ENCODE measurements around the gene LRRC75A. TPM values are rescaled to one million over a fixed set of nuclear protein-coding genes. Genes with fewer than 3 reads are reported as not detected.

The LRRC75A gene
- total and polyA plus RNA-seq, 2 experiments from 2014 or later = 5.3 to 26.2 TPM

GRCh38 chr17:16515933-16516332 is 23.9 kb upstream of the LRRC75A start:
- ATAC-seq (no peak), DNase-seq (ENCODE audit: low spot score) (no peak)
- Histone ChIP-seq H3K79me2 (replicated peaks; ENCODE audit: insufficient read depth) (no peaks in the 10 kb centered on the region), H3K27ac (ENCODE audit: low read depth) (no peak overlapping the region), H3F3A (replicated peaks; ENCODE audit: low read depth) (peaks cover 5% of the 10 kb centered on the region; the same call in 1 of the 2 replicates), H4K20me1 (replicated peaks; ENCODE audit: insufficient read depth) (no peaks in the 10 kb centered on the region), H3K4me1 (ENCODE audit: insufficient read depth) (peaks cover 16% of the 10 kb centered on the region), H3K27me3 (ENCODE audit: insufficient read depth) (no peaks in the 10 kb centered on the region), H3K9me2 (ENCODE audit: insufficient read depth) (no peaks in the 10 kb centered on the region), H3K4me2 (no peak overlapping the region), H3K36me3 (ENCODE audit: insufficient read depth) (no peaks in the 10 kb centered on the region), H3K4me3 (no peak overlapping the region), H2AFZ (no peak overlapping the region)
- peaks cover 7% of the 10 kb centered on the region for H3K27me3 Mint-ChIP-seq (ENCODE audit: insufficient read depth, low read depth, poor library complexity)
- H3K4me3 Mint-ChIP-seq = no peak overlapping the region
- H3K9me3 Mint-ChIP-seq = no peaks in the 10 kb centered on the region
- no peaks in the 10 kb centered on the region for H3K36me3 Mint-ChIP-seq (ENCODE audit: low read depth)
- peaks cover 28% of the 10 kb centered on the region for H3K4me1 Mint-ChIP-seq
- TF ChIP-seq ZNF331 (CRISPR knock-in tag; IDR thresholded peaks at IDR 0.05; ENCODE audit: low read depth) (no peak), EZH2phosphoT487 (IDR thresholded peaks at IDR 0.05; ENCODE audit: unreplicated experiment) (no peak), POLR2AphosphoS5 (IDR thresholded peaks at IDR 0.05; ENCODE audit: low read depth) (no peak), ZNF114 (CRISPR knock-in tag; IDR thresholded peaks at IDR 0.05) (no peak), CTCF (conservative IDR thresholded peaks at IDR 0.05; ENCODE audit: low read depth in 2 of 2) (no peak), EZH2 (IDR thresholded peaks at IDR 0.05; ENCODE audit: low read depth, unreplicated experiment) (no peak), ETS1 (IDR thresholded peaks at IDR 0.05) (no peak), JUNB (IDR thresholded peaks at IDR 0.05; ENCODE audit: unreplicated experiment) (no peak), STAT1 (IDR thresholded peaks at IDR 0.05; ENCODE audit: unreplicated experiment) (no peak), REST (IDR thresholded peaks at IDR 0.05; ENCODE audit: unreplicated experiment) (no peak)
- H3K27ac Mint-ChIP-seq = no peak overlapping the region

GRCh38 chr17:16513873-16514272 is 21.9 kb upstream of the LRRC75A start:
- no peaks in the 10 kb centered on the region for H4K20me1 ChIP-seq (replicated peaks; ENCODE audit: insufficient read depth)
- peaks cover 5% of the 10 kb centered on the region; the same call in 1 of the 2 replicates for H3F3A ChIP-seq (replicated peaks; ENCODE audit: low read depth)
- no peak overlapping the region for H3K4me3 ChIP-seq
- no peaks in the 10 kb centered on the region for H3K36me3 Mint-ChIP-seq (ENCODE audit: low read depth)
- no peaks in the 10 kb centered on the region for H3K36me3 ChIP-seq (ENCODE audit: insufficient read depth)
- H3K27ac Mint-ChIP-seq = no peak overlapping the region
- peaks cover 13% of the 10 kb centered on the region for H3K27me3 Mint-ChIP-seq (ENCODE audit: insufficient read depth, low read depth, poor library complexity)
- H3K4me1 ChIP-seq (ENCODE audit: insufficient read depth) = peaks cover 16% of the 10 kb centered on the region
- ATAC-seq = no peak
- no peak overlapping the region for H3K27ac ChIP-seq (ENCODE audit: low read depth)
- H3K4me1 Mint-ChIP-seq = peaks cover 28% of the 10 kb centered on the region
- no peaks in the 10 kb centered on the region for H3K9me2 ChIP-seq (ENCODE audit: insufficient read depth)
- H2AFZ ChIP-seq = no peak overlapping the region
- H3K27me3 ChIP-seq (ENCODE audit: insufficient read depth) = no peaks in the 10 kb centered on the region
- H3K9me3 Mint-ChIP-seq = no peaks in the 10 kb centered on the region
- no peaks in the 10 kb centered on the region for H3K79me2 ChIP-seq (replicated peaks; ENCODE audit: insufficient read depth)
- no peak for DNase-seq (ENCODE audit: low spot score)
- no peak overlapping the region for H3K4me2 ChIP-seq
- TF ChIP-seq CTCF (conservative IDR thresholded peaks at IDR 0.05; ENCODE audit: low read depth in 2 of 2) = no peak
- no peak for TF ChIP-seq REST (IDR thresholded peaks at IDR 0.05; ENCODE audit: unreplicated experiment)
- no peak for TF ChIP-seq STAT1 (IDR thresholded peaks at IDR 0.05; ENCODE audit: unreplicated experiment)
- no peak for TF ChIP-seq ZNF331 (CRISPR knock-in tag; IDR thresholded peaks at IDR 0.05; ENCODE audit: low read depth)
- TF ChIP-seq POLR2AphosphoS5 (IDR thresholded peaks at IDR 0.05; ENCODE audit: low read depth) = no peak
- no peak for TF ChIP-seq EZH2phosphoT487 (IDR thresholded peaks at IDR 0.05; ENCODE audit: unreplicated experiment)
- no peak for TF ChIP-seq NANOG (IDR thresholded peaks at IDR 0.05; ENCODE audit: borderline replicate concordance)
- no peak overlapping the region for H3K4me3 Mint-ChIP-seq
